Endothelial cell of umbilical vein (primary cell): ENCODE data around the gene GALNT9. TPM values are rescaled to one million over a fixed set of nuclear protein-coding genes. Genes with fewer than 3 reads are reported as not detected.

ENCODE experiments used
- BruUV-seq: library from RNA; stranded (reverse); fragments of 400-500 nt; replicated peaks from 2 replicates; lab custom pipeline; 2021; lab: Mats Ljungman, UMichigan
- CTCF ChIA-PET: fragments of 300-600, 350-600 bp; sonication (Branson Sonifier 250); formaldehyde crosslinking; loops from one replicate; lab custom pipeline; 2021; ENCODE audit warnings: antibody characterized with exemption, inconsistent platforms; lab: Charles Lee
- POLR2A ChIA-PET: fragments of 300-600, 350-600 bp; sonication (Branson Sonifier 250); formaldehyde crosslinking; loops from one replicate; lab custom pipeline; 2021; ENCODE audit warnings: antibody characterized with exemption, inconsistent platforms; lab: Charles Lee
- DNase-seq: peaks from one replicate; pipeline ENCODE4 v3.0.0-alpha.2; 2011; ENCODE audit warnings: low read depth, low spot score
- FAIRE-seq: peaks from 2 replicates; lab custom pipeline; 2011; peaks lifted over from hg19 to GRCh38; lab: Jason Lieb, UNC
- H2AFZ ChIP-seq: 2 replicates; pipeline ENCODE4 v1.6.0; 2012; ENCODE audit warnings: low read depth, low read length, control low read depth, inconsistent platforms
- H3K27ac ChIP-seq: 2 replicates; pipeline ENCODE4 v1.5.1; 2011; ENCODE audit warnings: low read depth, mild to moderate bottlenecking, control low read depth, low read length, moderate library complexity; ENCODE audit not compliant: insufficient read depth
- H3K27me3 ChIP-seq, 2 experiments: 2 replicates each; pipeline versions ENCODE4 v1.6.0 to v1.6.1; 2011; ENCODE audit warnings: low read length in 2 of 2, mixed read lengths in 1 of 2; ENCODE audit not compliant: control insufficient read depth in 2 of 2, insufficient read depth in 2 of 2
- H3K36me3 ChIP-seq, 2 experiments: 2 replicates in 1 of 2; 3 replicates in 1 of 2; pipeline ENCODE4 v1.5.1; 2011; ENCODE audit warnings: low read length in 2 of 2, mild to moderate bottlenecking in 1 of 2, moderate library complexity in 1 of 2; ENCODE audit not compliant: control insufficient read depth in 2 of 2, insufficient read depth in 2 of 2; ENCODE audit errors: extremely low read depth in 1 of 2
- H3K4me1 ChIP-seq: 3 replicates; pipeline ENCODE4 v1.5.1; 2011; ENCODE audit warnings: mild to moderate bottlenecking, low read length; ENCODE audit not compliant: control insufficient read depth, insufficient read depth; ENCODE audit errors: extremely low read depth
- H3K4me2 ChIP-seq: 2 replicates; pipeline ENCODE4 v1.6.1; 2011; ENCODE audit warnings: low read length, control low read depth, mixed read lengths; ENCODE audit not compliant: insufficient read depth
- H3K4me3 ChIP-seq, 3 experiments: fragments of 200-600 bp in 1 of 3; sonication (generic), shearing (Covaris generic) in 1 of 3; replicated peaks in 1 of 3; 2 replicates each; pipeline ENCODE4 v1.5.1; 2011 to 2016; ENCODE audit warnings: control low read depth in 3 of 3, low read length in 3 of 3, mild to moderate bottlenecking in 2 of 3, inconsistent platforms in 1 of 3, low read depth in 1 of 3, moderate library complexity in 1 of 3; ENCODE audit not compliant: insufficient read depth in 1 of 3
- H3K79me2 ChIP-seq: 2 replicates; pipeline ENCODE4 v1.6.0; 2012; ENCODE audit warnings: low read length, inconsistent platforms; ENCODE audit not compliant: control insufficient read depth, insufficient read depth
- H3K9ac ChIP-seq: replicated peaks from 2 replicates; pipeline ENCODE3; 2011; ENCODE audit warnings: low read length, control low read depth; ENCODE audit not compliant: insufficient read depth; ENCODE audit errors: extremely low read depth
- H3K9me1 ChIP-seq: replicated peaks from 3 replicates; pipeline ENCODE4 v1.6.0; 2011; ENCODE audit warnings: mild to moderate bottlenecking, low read length; ENCODE audit not compliant: control insufficient read depth, insufficient read depth; ENCODE audit errors: extremely low read depth
- H3K9me3 ChIP-seq: replicated peaks from 2 replicates; pipeline ENCODE4 v1.5.1; 2012; ENCODE audit warnings: low read length, inconsistent platforms; ENCODE audit not compliant: control insufficient read depth, insufficient read depth
- H4K20me1 ChIP-seq: replicated peaks from 2 replicates; pipeline ENCODE3; 2011; ENCODE audit warnings: mild to moderate bottlenecking, low read length; ENCODE audit not compliant: control insufficient read depth, insufficient read depth; ENCODE audit errors: extremely low read depth
- EZH2 ChIP-seq: IDR thresholded peaks from 2 replicates; pipeline ENCODE4 v1.6.1; 2012; ENCODE audit warnings: borderline replicate concordance, low read depth, mild to moderate bottlenecking, moderate library complexity, low read length, inconsistent platforms; ENCODE audit not compliant: severe bottlenecking
- FOS ChIP-seq: IDR thresholded peaks from 2 replicates; pipeline ENCODE4 v1.6.1; 2011; ENCODE audit warnings: mild to moderate bottlenecking, low read length, moderate library complexity, borderline replicate concordance; ENCODE audit not compliant: insufficient read depth
- GATA2 ChIP-seq: IDR thresholded peaks from 2 replicates; pipeline ENCODE4 v1.7.0; 2011; ENCODE audit warnings: low read depth, mild to moderate bottlenecking, moderate library complexity, mixed read lengths, low read length; ENCODE audit not compliant: insufficient read length, insufficient read depth
- JUN ChIP-seq: IDR thresholded peaks from 2 replicates; pipeline ENCODE4 v1.6.1; 2011; ENCODE audit warnings: borderline replicate concordance, low read depth; ENCODE audit not compliant: insufficient read length, insufficient read depth
- MAX ChIP-seq: IDR thresholded peaks from 2 replicates; pipeline ENCODE4 v1.6.1; 2011; ENCODE audit not compliant: insufficient read depth, insufficient read length
- MYC ChIP-seq: IDR thresholded peaks from one replicate; pipeline ENCODE4 v1.6.1; 2011; ENCODE audit warnings: mild to moderate bottlenecking, low read depth, low read length
- POLR2A ChIP-seq: IDR thresholded peaks from 2 replicates; pipeline ENCODE4 v1.6.1; 2012; ENCODE audit warnings: low read depth, mild to moderate bottlenecking, control low read depth, low read length
- POLR2AphosphoS5 ChIP-seq: IDR thresholded peaks from 2 replicates; pipeline ENCODE4 v1.6.1; 2012; ENCODE audit warnings: low read depth, mild to moderate bottlenecking, control low read depth, low read length, moderate library complexity; ENCODE audit not compliant: insufficient read depth
- dilution Hi-C: fragments of 300-500 bp; cut with MboI; formaldehyde crosslinking; loops from one replicate; pipeline ENCODE4 v1.15.0; 2019; ENCODE audit warnings: low sequenced_read_pairs; ENCODE audit not compliant: extremely low pct_ligation_motif_present
- intact Hi-C: fragments of 100-400 bp; cut with micrococcal nuclease; formaldehyde crosslinking; loops from one replicate; pipeline ENCODE4 v1.10.0; 2022
- polyA plus RNA-seq, 4 experiments: library from polyadenylated mRNA; depleted of rRNA in 3 of 4; stranded (reverse) in 3 of 4; unstranded in 1 of 4; fragments of >200 nt; gene quantifications; 2 replicates each; pipeline versions ENCODE4 v1.2.1 to v1.2.3, GENCODE V29; 2011 to 2012; ENCODE audit warnings: missing spikeins in 1 of 4
- total RNA-seq: library from RNA; stranded (reverse); gene quantifications from 2 replicates; pipeline ENCODE4 v1.2.3, GENCODE V29; 2021
- TF ChIP-seq, protein P1 (sequence below), 2 donors: IDR thresholded peaks; 1 replicate in 1 of 2; 2 replicates in 1 of 2; pipeline ENCODE4 v1.5.1; 2011; ENCODE audit warnings: low read length in 2 of 2, mild to moderate bottlenecking in 2 of 2, moderate library complexity in 2 of 2, control low read depth in 1 of 2, inconsistent platforms in 1 of 2, low read depth in 1 of 2; ENCODE audit not compliant: insufficient read depth in 1 of 2; ENCODE audit errors: extremely low read depth in 1 of 2

Gene GALNT9
- total and polyA plus RNA-seq, 2 donors (not counting 3 experiments of a cell fraction or from before 2014, with no cell fraction given), result 0.14 to 0.73 TPM

GRCh38 chr12:132276827-132277373 is 52.5 kb downstream of the GALNT9 start:
- Histone ChIP-seq H3K79me2 (no peaks in the 10 kb centered on the region), H2AFZ (no peak overlapping the region), H3K4me1 (no peaks in the 10 kb centered on the region), H3K36me3 (no peaks in the 10 kb centered on the region), H4K20me1 (no peaks in the 10 kb centered on the region), H3K9me1 (no peaks in the 10 kb centered on the region), H3K9me3 (no peaks in the 10 kb centered on the region), H3K27ac (no peak overlapping the region), H3K9ac (no peak overlapping the region), H3K27me3 (no peaks in the 10 kb centered on the region), H3K4me2 (no peak overlapping the region), H3K4me3 (no peak overlapping the region)
- TF ChIP-seq, protein P1, sequence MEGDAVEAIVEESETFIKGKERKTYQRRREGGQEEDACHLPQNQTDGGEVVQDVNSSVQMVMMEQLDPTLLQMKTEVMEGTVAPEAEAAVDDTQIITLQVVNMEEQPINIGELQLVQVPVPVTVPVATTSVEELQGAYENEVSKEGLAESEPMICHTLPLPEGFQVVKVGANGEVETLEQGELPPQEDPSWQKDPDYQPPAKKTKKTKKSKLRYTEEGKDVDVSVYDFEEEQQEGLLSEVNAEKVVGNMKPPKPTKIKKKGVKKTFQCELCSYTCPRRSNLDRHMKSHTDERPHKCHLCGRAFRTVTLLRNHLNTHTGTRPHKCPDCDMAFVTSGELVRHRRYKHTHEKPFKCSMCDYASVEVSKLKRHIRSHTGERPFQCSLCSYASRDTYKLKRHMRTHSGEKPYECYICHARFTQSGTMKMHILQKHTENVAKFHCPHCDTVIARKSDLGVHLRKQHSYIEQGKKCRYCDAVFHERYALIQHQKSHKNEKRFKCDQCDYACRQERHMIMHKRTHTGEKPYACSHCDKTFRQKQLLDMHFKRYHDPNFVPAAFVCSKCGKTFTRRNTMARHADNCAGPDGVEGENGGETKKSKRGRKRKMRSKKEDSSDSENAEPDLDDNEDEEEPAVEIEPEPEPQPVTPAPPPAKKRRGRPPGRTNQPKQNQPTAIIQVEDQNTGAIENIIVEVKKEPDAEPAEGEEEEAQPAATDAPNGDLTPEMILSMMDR (IDR thresholded peaks at IDR 0.05; ENCODE audit: extremely low read depth in 1 of 2, insufficient read depth in 1 of 2, low read depth in 1 of 2, low read length in 2 of 2), result no peak
- TF ChIP-seq FOS, result no peak
- TF ChIP-seq MYC, result no peak
- TF ChIP-seq MAX, result no peak
- no peak for TF ChIP-seq GATA2
- TF ChIP-seq EZH2, result no peak
- no peak for TF ChIP-seq JUN
- TF ChIP-seq POLR2AphosphoS5, result no peak
- TF ChIP-seq POLR2A, result no peak
- DNase-seq, result no peak
- no peak for FAIRE-seq
- POLR2A ChIA-PET, result no interaction called here
- CTCF ChIA-PET, result no interaction called here
- no TSS peak for BruUV-seq
- intact Hi-C loops (no loop called here), dilution Hi-C loops (no loop called here)
